GM12891 (cell line): Measurements from ENCODE around the gene ACKR3.

Source experiments
- POLR2A ChIP-seq: IDR thresholded peaks from 2 replicates; pipeline ENCODE4 v1.6.1; 2011; ENCODE audit warnings: low read depth, low read length, control low read depth
- POLR2AphosphoS5 ChIP-seq: IDR thresholded peaks from 2 replicates; pipeline ENCODE4 v1.6.1; 2011; ENCODE audit warnings: low read depth, low read length, control low read depth
- SPI1 ChIP-seq: IDR thresholded peaks from 2 replicates; pipeline ENCODE4 v1.6.1; 2011; ENCODE audit warnings: low read depth, low read length, control low read depth
- TAF1 ChIP-seq: IDR thresholded peaks from 2 replicates; pipeline ENCODE4 v1.6.1; 2011; ENCODE audit warnings: low read depth, low read length, control low read depth

DNA sequence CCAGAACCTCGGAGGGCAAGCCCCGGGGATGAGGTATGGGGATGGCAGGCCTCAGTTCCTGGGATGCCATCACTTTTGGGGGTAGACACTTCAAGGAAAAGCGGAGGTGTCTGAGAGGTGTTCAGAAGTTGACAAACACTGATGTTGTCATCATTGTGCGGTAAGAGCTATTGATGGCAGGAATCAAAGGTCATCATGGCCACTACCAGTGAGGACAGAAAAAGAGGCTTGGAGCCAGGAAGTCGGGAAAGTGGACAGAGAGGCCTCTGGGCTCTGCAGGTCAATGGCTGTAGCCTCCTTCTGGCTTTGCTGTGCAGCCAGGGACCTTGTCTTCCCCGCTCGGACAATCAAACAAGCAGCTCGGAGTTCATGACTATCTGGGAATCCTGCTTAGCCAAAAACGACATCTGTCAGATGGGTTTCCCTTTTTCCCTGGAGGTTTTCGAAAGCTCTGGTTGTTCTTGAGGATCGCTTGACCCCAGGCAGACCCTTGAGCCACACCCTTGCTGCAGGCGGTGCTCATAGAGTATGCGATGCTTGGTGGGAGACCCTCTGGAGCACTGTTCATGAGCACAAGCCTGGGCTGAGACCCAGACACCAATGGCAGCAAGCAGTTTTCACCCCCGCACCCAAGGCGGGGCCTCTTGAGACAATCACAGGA lies 19.4 kb downstream of the ACKR3 start:
- TF ChIP-seq TAF1 (no peak), POLR2AphosphoS5 (no peak), SPI1 (no peak), POLR2A (no peak)
